Fibroblast of lung (primary cell): Measurements from ENCODE around the gene DNAH10. TPM values are rescaled to one million over a fixed set of nuclear protein-coding genes. Genes with fewer than 3 reads are reported as not detected.

Source experiments
- DNase-seq, 2 donors: peaks; one replicate each; pipeline versions ENCODE4 v3.0.0 to v3.0.0-alpha.2; 2010; ENCODE audit warnings: low read depth in 2 of 2
- H2AFZ ChIP-seq: 2 replicates; pipeline ENCODE4 v1.5.1; 2012; ENCODE audit warnings: low read length, control low read depth, inconsistent platforms
- H3K27ac ChIP-seq: 2 replicates; pipeline ENCODE4 v1.5.1; 2011; ENCODE audit warnings: low read length, control low read depth; ENCODE audit not compliant: insufficient read depth
- H3K27me3 ChIP-seq: 2 replicates; pipeline ENCODE4 v1.5.1; 2011; ENCODE audit warnings: mild to moderate bottlenecking, low read length; ENCODE audit not compliant: control insufficient read depth, insufficient read depth
- H3K36me3 ChIP-seq: 2 replicates; pipeline ENCODE4 v1.5.1; 2011; ENCODE audit warnings: low read length; ENCODE audit not compliant: control insufficient read depth, insufficient read depth
- H3K4me1 ChIP-seq: 2 replicates; pipeline ENCODE4 v1.5.1; 2011; ENCODE audit warnings: low read length; ENCODE audit not compliant: control insufficient read depth, insufficient read depth; ENCODE audit errors: extremely low read depth
- H3K4me2 ChIP-seq: 2 replicates; pipeline ENCODE4 v1.5.1; 2011; ENCODE audit warnings: low read length, control low read depth; ENCODE audit not compliant: insufficient read depth; ENCODE audit errors: extremely low read depth
- H3K4me3 ChIP-seq, 4 experiments: fragments of 200-600 bp in 1 of 4; sonication (generic) in 1 of 4; replicated peaks in 1 of 4; 2 replicates each; pipeline ENCODE4 v1.5.1; 2011 to 2016; ENCODE audit warnings: low read length in 4 of 4, low read depth in 3 of 4, mild to moderate bottlenecking in 3 of 4, control low read depth in 2 of 4, inconsistent platforms in 1 of 4, mixed read lengths in 1 of 4; ENCODE audit not compliant: insufficient read depth in 1 of 4; ENCODE audit errors: control extremely low read depth in 1 of 4
- H3K79me2 ChIP-seq: 2 replicates; pipeline ENCODE4 v1.5.1; 2012; ENCODE audit warnings: mild to moderate bottlenecking, low read length, inconsistent platforms; ENCODE audit not compliant: control insufficient read depth, insufficient read depth
- H3K9ac ChIP-seq: 2 replicates; pipeline ENCODE4 v1.5.1; 2011; ENCODE audit warnings: mild to moderate bottlenecking, low read length, control low read depth; ENCODE audit not compliant: insufficient read depth
- H3K9me3 ChIP-seq: 2 replicates; pipeline ENCODE4 v1.5.1; 2012; ENCODE audit warnings: low read depth, low read length; ENCODE audit not compliant: control insufficient read depth, insufficient read depth
- H4K20me1 ChIP-seq: 2 replicates; pipeline ENCODE4 v1.5.1; 2011; ENCODE audit warnings: low read length; ENCODE audit not compliant: control insufficient read depth, insufficient read depth; ENCODE audit errors: extremely low read depth
- CTCF ChIP-seq, 2 donors: IDR thresholded peaks in 1 of 2; conservative IDR thresholded peaks in 1 of 2; 1 replicate in 1 of 2; 2 replicates in 1 of 2; pipeline ENCODE4 v1.5.1; 2011 to 2012; ENCODE audit warnings: low read length in 2 of 2, control low read depth in 1 of 2, inconsistent platforms in 1 of 2, low read depth in 1 of 2, mild to moderate bottlenecking in 1 of 2
- EZH2 ChIP-seq: IDR thresholded peaks from 2 replicates; pipeline ENCODE4 v1.5.1; 2012; ENCODE audit warnings: low read length, control low read depth, mild to moderate bottlenecking; ENCODE audit errors: missing control alignments
- polyA plus RNA-seq, 2 donors: library from polyadenylated mRNA; depleted of rRNA in 1 of 2; stranded (reverse) in 1 of 2; unstranded in 1 of 2; fragments of >200 nt; gene quantifications; 2 replicates each; pipeline ENCODE4 v1.2.1, GENCODE V29; 2011 to 2012; ENCODE audit warnings: missing spikeins in 1 of 2
- total RNA-seq: library from RNA; depleted of rRNA; stranded (reverse); fragments of >200 nt; gene quantifications from 2 replicates; pipeline ENCODE4 v1.2.1, GENCODE V29; 2014

Gene DNAH10
- total and polyA plus RNA-seq, 2 donors (not counting 1 experiment from before 2014, with no cell fraction given) = 0.06 to 0.33 TPM

- H3K9ac ChIP-seq = no peak overlapping the region
- H4K20me1 ChIP-seq = no peaks in the 10 kb centered on the region
- no peaks in the 10 kb centered on the region for H3K9me3 ChIP-seq
- H3K4me3 ChIP-seq = no peak overlapping the region
- H2AFZ ChIP-seq = no peak overlapping the region
- H3K27me3 ChIP-seq = no peaks in the 10 kb centered on the region
- TF ChIP-seq EZH2 (no peak), CTCF (conservative IDR thresholded peaks at IDR 0.05 in 1 of 2, IDR thresholded peaks at IDR 0.05 in 1 of 2; ENCODE audit: low read depth in 1 of 2, low read length in 2 of 2) (no peak)
- H3K4me2 ChIP-seq = no peak overlapping the region
- no peaks in the 10 kb centered on the region for H3K79me2 ChIP-seq
- peak; percentile 48 to 65 for DNase-seq
- no peaks in the 10 kb centered on the region for H3K36me3 ChIP-seq
- no peak overlapping the region for H3K27ac ChIP-seq
- H3K4me1 ChIP-seq = no peaks in the 10 kb centered on the region
Observed at GRCh38 chr12:123813349-123813748, 51.2 kb downstream of the DNAH10 start.

- H3K9me3 ChIP-seq = no peaks in the 10 kb centered on the region
- no peak overlapping the region for H3K9ac ChIP-seq
- no peak overlapping the region for H3K27ac ChIP-seq
- no peaks in the 10 kb centered on the region for H3K36me3 ChIP-seq
- no peak for DNase-seq
- TF ChIP-seq CTCF (conservative IDR thresholded peaks at IDR 0.05 in 1 of 2, IDR thresholded peaks at IDR 0.05 in 1 of 2; ENCODE audit: low read depth in 1 of 2, low read length in 2 of 2) (no peak), EZH2 (no peak)
- no peak overlapping the region for H3K4me2 ChIP-seq
- H3K27me3 ChIP-seq = no peaks in the 10 kb centered on the region
- no peak overlapping the region for H3K4me3 ChIP-seq
- H3K4me1 ChIP-seq = no peaks in the 10 kb centered on the region
- no peaks in the 10 kb centered on the region for H4K20me1 ChIP-seq
- no peaks in the 10 kb centered on the region for H3K79me2 ChIP-seq
- no peak overlapping the region for H2AFZ ChIP-seq
Observed at GRCh38 chr12:123815968-123816367, 53.9 kb downstream of the DNAH10 start.

GRCh38 chr12:123816896-123817537, 54.9 kb downstream of the DNAH10 start:
- Histone ChIP-seq H3K27me3 (no peaks in the 10 kb centered on the region), H4K20me1 (no peaks in the 10 kb centered on the region), H3K4me2 (no peak overlapping the region), H3K4me1 (no peaks in the 10 kb centered on the region), H3K36me3 (no peaks in the 10 kb centered on the region), H2AFZ (no peak overlapping the region), H3K27ac (no peak overlapping the region), H3K9me3 (no peaks in the 10 kb centered on the region), H3K9ac (no peak overlapping the region), H3K4me3 (no peak overlapping the region), H3K79me2 (no peaks in the 10 kb centered on the region)
- DNase-seq = no peak
- TF ChIP-seq EZH2 (no peak), CTCF (conservative IDR thresholded peaks at IDR 0.05 in 1 of 2, IDR thresholded peaks at IDR 0.05 in 1 of 2; ENCODE audit: low read depth in 1 of 2, low read length in 2 of 2) (no peak)
